Activated CD8-positive, alpha-beta memory T cell treated with anti-CD3 and anti-CD28 coated beads for 36 hours (primary cell): ENCODE data around the gene FOXE3. TPM values are rescaled to one million over a fixed set of nuclear protein-coding genes. Genes with fewer than 3 reads are reported as not detected.

ENCODE experiments used
- CTCF ChIA-PET: fragments of 350-600 bp; sonication (Branson Sonifier 250); formaldehyde crosslinking; loops from one replicate; lab custom pipeline; 2021; ENCODE audit warnings: antibody characterized with exemption; lab: Charles Lee
- POLR2A ChIA-PET: fragments of 350-600 bp; sonication (Branson Sonifier 250); formaldehyde crosslinking; loops from one replicate; lab custom pipeline; 2021; ENCODE audit warnings: antibody characterized with exemption; lab: Charles Lee
- total RNA-seq, 2 experiments: library from RNA; stranded (reverse); gene quantifications; one replicate each; pipeline ENCODE4 v1.2.3, GENCODE V29; 2021

FOXE3 gene
- total RNA-seq, 2 experiments from 2014 or later, result not detected

- CTCF ChIA-PET, result no interaction called here
- POLR2A ChIA-PET, result no interaction called here
Observed at GRCh38 chr1:47465605-47466004, 49.5 kb downstream of the FOXE3 start.

Other genes starting within 250 kb of the FOXE3 start
- gene PDZK1IP1, start 226.2 kb upstream of the FOXE3 start, total RNA-seq, result not detected
- not detected for gene TAL1, start 184.1 kb upstream of the FOXE3 start, total RNA-seq
- gene STIL, start 102.1 kb upstream of the FOXE3 start, total RNA-seq, result 10 to 100 TPM; 21.9 to 22.2 TPM
- 100 to 1,000 TPM; 121 to 123 TPM for gene CMPK1, start 82.5 kb upstream of the FOXE3 start, total RNA-seq
- gene FOXD2, start 21.8 kb downstream of the FOXE3 start, total RNA-seq, result under 1 TPM; 0.06 to 0.13 TPM